ENCODE data around the gene OR4E2. TPM values are rescaled to one million over a fixed set of nuclear protein-coding genes. Genes with fewer than 3 reads are reported as not detected.

Gene OR4E2
- polyA plus RNA-seq, 1 donor from 2014 or later = not detected

GRCh38 chr14:21671371-21671770 lies 17.7 kb downstream of the OR4E2 start:
- no peak overlapping the region for H3K27ac ChIP-seq (ENCODE audit: low read length)
- H3K36me3 ChIP-seq (ENCODE audit: insufficient read depth, low read length) = no peaks in the 10 kb centered on the region
- no peaks in the 10 kb centered on the region for H3K9me3 ChIP-seq (ENCODE audit: low read length)
- no peak overlapping the region for H3K4me2 ChIP-seq (ENCODE audit: low read length)
- no peaks in the 10 kb centered on the region for H3K79me2 ChIP-seq (replicated peaks; ENCODE audit: insufficient read depth, low read length)
- no peak overlapping the region for H3K4me3 ChIP-seq (ENCODE audit: low read length)
- no peaks in the 10 kb centered on the region for H4K20me1 ChIP-seq (ENCODE audit: insufficient read depth)
- no peak overlapping the region for H2AFZ ChIP-seq (ENCODE audit: low read depth, low read length)
- TF ChIP-seq MXI1 (conservative IDR thresholded peaks at IDR 0.05; ENCODE audit: poor library complexity, severe bottlenecking) (no peak), SMC3 (conservative IDR thresholded peaks at IDR 0.05; ENCODE audit: poor library complexity) (no peak), TAF1 (IDR thresholded peaks at IDR 0.05; ENCODE audit: low read depth) (no peak), EZH2 (IDR thresholded peaks at IDR 0.05; ENCODE audit: borderline replicate concordance, insufficient read depth, low read length, poor library complexity, severe bottlenecking) (no peak), POLR2AphosphoS5 (IDR thresholded peaks at IDR 0.05) (no peak), CTCF (IDR thresholded peaks at IDR 0.05; ENCODE audit: poor library complexity, severe bottlenecking) (no peak), EP300 (conservative IDR thresholded peaks at IDR 0.05; ENCODE audit: poor library complexity, severe bottlenecking) (no peak), REST (IDR thresholded peaks at IDR 0.05; ENCODE audit: borderline replicate concordance) (no peak), RAD21 (conservative IDR thresholded peaks at IDR 0.05) (no peak)
- H3F3A ChIP-seq (ENCODE audit: insufficient read depth, low read length, poor library complexity, severe bottlenecking) = no peaks in the 10 kb centered on the region
- H3K27me3 ChIP-seq (ENCODE audit: insufficient read depth, low read depth, low read length) = no peaks in the 10 kb centered on the region
- H3K9ac ChIP-seq (ENCODE audit: low read length) = no peak overlapping the region
- H3K9me2 ChIP-seq (ENCODE audit: insufficient read depth, low read length) = no peaks in the 10 kb centered on the region

- no peaks in the 10 kb centered on the region for H4K20me1 ChIP-seq (ENCODE audit: insufficient read depth)
- H3K27ac ChIP-seq (ENCODE audit: low read length) = no peak overlapping the region
- no peak overlapping the region for H3K9ac ChIP-seq (ENCODE audit: low read length)
- H3K9me2 ChIP-seq (ENCODE audit: insufficient read depth, low read length) = no peaks in the 10 kb centered on the region
- no peaks in the 10 kb centered on the region for H3F3A ChIP-seq (ENCODE audit: insufficient read depth, low read length, poor library complexity, severe bottlenecking)
- H3K27me3 ChIP-seq (ENCODE audit: insufficient read depth, low read depth, low read length) = no peaks in the 10 kb centered on the region
- no peaks in the 10 kb centered on the region for H3K9me3 ChIP-seq (ENCODE audit: low read length)
- TF ChIP-seq REST (IDR thresholded peaks at IDR 0.05; ENCODE audit: borderline replicate concordance) (no peak), RAD21 (conservative IDR thresholded peaks at IDR 0.05) (no peak), MXI1 (conservative IDR thresholded peaks at IDR 0.05; ENCODE audit: poor library complexity, severe bottlenecking) (no peak), POLR2AphosphoS5 (IDR thresholded peaks at IDR 0.05) (no peak), EP300 (conservative IDR thresholded peaks at IDR 0.05; ENCODE audit: poor library complexity, severe bottlenecking) (no peak), TAF1 (IDR thresholded peaks at IDR 0.05; ENCODE audit: low read depth) (no peak), SMC3 (conservative IDR thresholded peaks at IDR 0.05; ENCODE audit: poor library complexity) (no peak), EZH2 (IDR thresholded peaks at IDR 0.05; ENCODE audit: borderline replicate concordance, insufficient read depth, low read length, poor library complexity, severe bottlenecking) (no peak), CTCF (IDR thresholded peaks at IDR 0.05; ENCODE audit: poor library complexity, severe bottlenecking) (no peak)
- no peak overlapping the region for H3K4me2 ChIP-seq (ENCODE audit: low read length)
- H3K36me3 ChIP-seq (ENCODE audit: insufficient read depth, low read length) = no peaks in the 10 kb centered on the region
- no peak overlapping the region for H3K4me3 ChIP-seq (ENCODE audit: low read length)
- no peak overlapping the region for H2AFZ ChIP-seq (ENCODE audit: low read depth, low read length)
- no peaks in the 10 kb centered on the region for H3K79me2 ChIP-seq (replicated peaks; ENCODE audit: insufficient read depth, low read length)
Measured at GRCh38 chr14:21672116-21672515, 18.5 kb downstream of the OR4E2 start.

Data from neural cell (in vitro differentiated cells).